Caco-2 (cell line): Measurements from ENCODE around the gene CEP85L. TPM values are rescaled to one million over a fixed set of nuclear protein-coding genes. Genes with fewer than 3 reads are reported as not detected.

Experiments used
- BruUV-seq: library from RNA; stranded (reverse); fragments of 400-500 nt; replicated peaks from 2 replicates; lab custom pipeline; 2021; lab: Mats Ljungman, UMichigan
- CTCF ChIA-PET: fragments of 300-600 bp; sonication (Branson Sonifier 250); formaldehyde crosslinking; loops from one replicate; lab custom pipeline; 2022; ENCODE audit warnings: antibody characterized with exemption; lab: Charles Lee
- POLR2A ChIA-PET: fragments of 300-600 bp; sonication (Branson Sonifier 250); formaldehyde crosslinking; loops from one replicate; lab custom pipeline; 2022; ENCODE audit warnings: antibody characterized with exemption; lab: Charles Lee
- DNase-seq, 2 experiments: peaks; one replicate each; pipeline versions ENCODE4 v3.0.0 to v3.0.0-alpha.2; 2020 to 2022
- H3K27me3 ChIP-seq: replicated peaks from 2 replicates; pipeline ENCODE4 v1.6.0; 2011; ENCODE audit warnings: low read length; ENCODE audit not compliant: control insufficient read depth, insufficient read depth
- H3K36me3 ChIP-seq: 2 replicates; pipeline ENCODE4 v1.5.1; 2011; ENCODE audit warnings: low read length; ENCODE audit not compliant: control insufficient read depth, insufficient read depth
- H3K4me1 ChIP-seq: fragments of 250-450 bp; sonication (Bioruptor Pico); 2 replicates; pipeline ENCODE4 v1.5.1; 2020; ENCODE audit warnings: mild to moderate bottlenecking
- H3K4me3 ChIP-seq: 2 replicates; pipeline ENCODE4 v1.5.1; 2011; ENCODE audit warnings: low read depth, mild to moderate bottlenecking, control low read depth, low read length
- H3K9me3 ChIP-seq: fragments of 250-450 bp; sonication (Bioruptor Pico); 2 replicates; pipeline ENCODE4 v1.5.1; 2020; ENCODE audit warnings: mild to moderate bottlenecking, moderate library complexity
- H3K27ac Mint-ChIP-seq: one replicate; pipeline ENCODE4 v1.8.0; 2022; ENCODE audit warnings: mixed read lengths; ENCODE audit not compliant: unreplicated experiment
- H3K27me3 Mint-ChIP-seq: one replicate; pipeline ENCODE4 v1.8.0; 2022; ENCODE audit warnings: mixed read lengths; ENCODE audit not compliant: insufficient read depth, unreplicated experiment
- H3K36me3 Mint-ChIP-seq: one replicate; pipeline ENCODE4 v1.8.0; 2022; ENCODE audit warnings: mild to moderate bottlenecking, mixed read lengths; ENCODE audit not compliant: insufficient read depth, unreplicated experiment
- H3K4me1 Mint-ChIP-seq: one replicate; pipeline ENCODE4 v1.8.0; 2022; ENCODE audit warnings: low read depth, mixed read lengths; ENCODE audit not compliant: unreplicated experiment
- H3K4me3 Mint-ChIP-seq: one replicate; pipeline ENCODE4 v1.8.0; 2022; ENCODE audit warnings: mild to moderate bottlenecking, moderate library complexity, mixed read lengths; ENCODE audit not compliant: unreplicated experiment
- H3K9me3 Mint-ChIP-seq: one replicate; pipeline ENCODE4 v1.8.0; 2022; ENCODE audit warnings: mixed read lengths; ENCODE audit not compliant: unreplicated experiment
- CTCF ChIP-seq, 2 experiments: fragments of 200-600 bp in 1 of 2; IDR thresholded peaks; 1 replicate in 1 of 2; 2 replicates in 1 of 2; pipeline versions ENCODE4 v1.5.1 to v1.8.0; 2011 to 2022; ENCODE audit warnings: antibody characterized with exemption in 1 of 2, control low read depth in 1 of 2, inconsistent platforms in 1 of 2, low read depth in 1 of 2, low read length in 1 of 2, mild to moderate bottlenecking in 1 of 2, moderate library complexity in 1 of 2; ENCODE audit not compliant: insufficient read depth in 1 of 2, severe bottlenecking in 1 of 2, unreplicated experiment in 1 of 2
- intact Hi-C: fragments of 100-400 bp; cut with micrococcal nuclease; formaldehyde crosslinking; loops from one replicate; pipeline ENCODE4 v1.10.0; 2022; ENCODE audit not compliant: unreplicated experiment
- total RNA-seq: library from RNA; stranded (reverse); gene quantifications from 2 replicates; pipeline ENCODE4 v1.2.3, GENCODE V29; 2022

Gene CEP85L
- total RNA-seq, 1 experiment from 2014 or later, result 0.29 TPM

GRCh38 chr6:118589186-118589585 is 62.2 kb downstream of the CEP85L start:
- ChIA-PET CTCF (no interaction called here), POLR2A (no interaction called here)
- Mint-ChIP-seq H3K4me1 (no peaks in the 10 kb centered on the region), H3K36me3 (no peaks in the 10 kb centered on the region), H3K27ac (no peak overlapping the region), H3K9me3 (no peaks in the 10 kb centered on the region), H3K4me3 (no peak overlapping the region), H3K27me3 (peaks cover 4% of the 10 kb centered on the region)
- Histone ChIP-seq H3K36me3 (no peaks in the 10 kb centered on the region), H3K4me3 (no peak overlapping the region), H3K27me3 (no peaks in the 10 kb centered on the region), H3K9me3 (no peaks in the 10 kb centered on the region), H3K4me1 (no peaks in the 10 kb centered on the region)
- no peak for DNase-seq
- intact Hi-C loops, result no loop called here
- TF ChIP-seq CTCF (IDR thresholded peaks at IDR 0.05; ENCODE audit: insufficient read depth in 1 of 2, low read depth in 1 of 2, low read length in 1 of 2, severe bottlenecking in 1 of 2, unreplicated experiment in 1 of 2), result no peak
- no TSS peak for BruUV-seq

- no peaks in the 10 kb centered on the region for H3K4me1 Mint-ChIP-seq
- no peaks in the 10 kb centered on the region for H3K36me3 ChIP-seq
- TF ChIP-seq CTCF (IDR thresholded peaks at IDR 0.05; ENCODE audit: insufficient read depth in 1 of 2, low read depth in 1 of 2, low read length in 1 of 2, severe bottlenecking in 1 of 2, unreplicated experiment in 1 of 2), result no peak
- no TSS peak for BruUV-seq
- CTCF ChIA-PET, result no interaction called here
- H3K27me3 ChIP-seq, result no peaks in the 10 kb centered on the region
- DNase-seq, result no peak
- no peaks in the 10 kb centered on the region for H3K9me3 Mint-ChIP-seq
- H3K27ac Mint-ChIP-seq, result no peak overlapping the region
- POLR2A ChIA-PET, result no interaction called here
- H3K4me1 ChIP-seq, result no peaks in the 10 kb centered on the region
- no peaks in the 10 kb centered on the region for H3K9me3 ChIP-seq
- H3K27me3 Mint-ChIP-seq, result peaks cover 4% of the 10 kb centered on the region
- H3K4me3 ChIP-seq, result no peak overlapping the region
- H3K36me3 Mint-ChIP-seq, result no peaks in the 10 kb centered on the region
- no peak overlapping the region for H3K4me3 Mint-ChIP-seq
- intact Hi-C loops, result no loop called here
These were observed 62.8 kb downstream of the CEP85L start for GRCh38 chr6:118588626-118589025.

GRCh38 chr6:118586746-118587485 is 64.5 kb downstream of the CEP85L start:
- ChIA-PET POLR2A (no interaction called here), CTCF (no interaction called here)
- Mint-ChIP-seq H3K4me1 (no peaks in the 10 kb centered on the region), H3K9me3 (no peaks in the 10 kb centered on the region), H3K27ac (no peak overlapping the region), H3K27me3 (peaks cover 4% of the 10 kb centered on the region), H3K4me3 (no peak overlapping the region), H3K36me3 (no peaks in the 10 kb centered on the region)
- Histone ChIP-seq H3K36me3 (no peaks in the 10 kb centered on the region), H3K4me1 (no peaks in the 10 kb centered on the region), H3K27me3 (no peaks in the 10 kb centered on the region), H3K9me3 (no peaks in the 10 kb centered on the region), H3K4me3 (no peak overlapping the region)
- DNase-seq, result no peak
- no TSS peak for BruUV-seq
- TF ChIP-seq CTCF (IDR thresholded peaks at IDR 0.05; ENCODE audit: insufficient read depth in 1 of 2, low read depth in 1 of 2, low read length in 1 of 2, severe bottlenecking in 1 of 2, unreplicated experiment in 1 of 2), result no peak
- intact Hi-C loops, result no loop called here
